DOHH2 (cell line): Measurements from ENCODE around the gene TBX6.

ENCODE experiments used
- EZH2phosphoT487 ChIP-seq: fragments of 200-600 bp; sonication (generic); IDR thresholded peaks from 2 replicates; pipeline ENCODE4 v1.6.1; 2017; ENCODE audit warnings: borderline replicate concordance, mild to moderate bottlenecking, antibody characterized with exemption, low read length, moderate library complexity, mixed read lengths
- TF ChIP-seq, protein P1 (sequence below): fragments of 200-600 bp; sonication (generic); IDR thresholded peaks from one replicate; pipeline ENCODE4 v1.5.1; 2014; ENCODE audit warnings: antibody characterized with exemption, mild to moderate bottlenecking, low read depth, low read length; ENCODE audit not compliant: poor library complexity, severe bottlenecking

DNA sequence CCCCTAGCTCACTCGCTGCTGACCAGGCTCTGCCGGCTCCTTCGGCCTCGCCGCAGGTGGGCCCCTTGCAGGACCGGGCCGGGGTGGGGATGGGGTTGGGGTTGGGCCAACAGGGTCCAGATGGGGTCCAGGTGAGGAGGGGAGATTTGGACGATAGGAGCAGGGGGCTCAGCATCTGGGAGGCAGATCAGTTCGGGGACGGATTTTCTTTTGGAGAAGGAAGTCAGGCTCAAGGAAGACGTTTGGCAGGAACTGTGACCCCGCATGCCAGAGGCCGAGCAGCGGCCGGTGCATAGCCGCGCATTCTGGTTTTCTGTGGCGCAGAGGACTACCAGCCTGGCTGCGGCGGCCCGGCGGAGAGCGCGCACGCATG, 27.0 kb downstream of the TBX6 start:
- TF ChIP-seq, protein P1, sequence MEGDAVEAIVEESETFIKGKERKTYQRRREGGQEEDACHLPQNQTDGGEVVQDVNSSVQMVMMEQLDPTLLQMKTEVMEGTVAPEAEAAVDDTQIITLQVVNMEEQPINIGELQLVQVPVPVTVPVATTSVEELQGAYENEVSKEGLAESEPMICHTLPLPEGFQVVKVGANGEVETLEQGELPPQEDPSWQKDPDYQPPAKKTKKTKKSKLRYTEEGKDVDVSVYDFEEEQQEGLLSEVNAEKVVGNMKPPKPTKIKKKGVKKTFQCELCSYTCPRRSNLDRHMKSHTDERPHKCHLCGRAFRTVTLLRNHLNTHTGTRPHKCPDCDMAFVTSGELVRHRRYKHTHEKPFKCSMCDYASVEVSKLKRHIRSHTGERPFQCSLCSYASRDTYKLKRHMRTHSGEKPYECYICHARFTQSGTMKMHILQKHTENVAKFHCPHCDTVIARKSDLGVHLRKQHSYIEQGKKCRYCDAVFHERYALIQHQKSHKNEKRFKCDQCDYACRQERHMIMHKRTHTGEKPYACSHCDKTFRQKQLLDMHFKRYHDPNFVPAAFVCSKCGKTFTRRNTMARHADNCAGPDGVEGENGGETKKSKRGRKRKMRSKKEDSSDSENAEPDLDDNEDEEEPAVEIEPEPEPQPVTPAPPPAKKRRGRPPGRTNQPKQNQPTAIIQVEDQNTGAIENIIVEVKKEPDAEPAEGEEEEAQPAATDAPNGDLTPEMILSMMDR, result no peak
- TF ChIP-seq EZH2phosphoT487, result no peak
